Stimulated activated CD4-positive, alpha-beta T cell treated with anti-CD3 and anti-CD28 coated beads, Interleukin-15, amount 100 ng/mL, for 1 hour (primary cell): ENCODE results near the gene HEBP2.
A peak's percentile ranks its signal among the peaks of the same experiment; 100 is the strongest.

Experiments used
- DNase-seq, 2 donors: peaks; one replicate each; pipeline ENCODE4 v3.0.0-alpha.2; 2020; ENCODE audit warnings: low read depth in 1 of 2, low spot score in 1 of 2

Gene HEBP2

DNA sequence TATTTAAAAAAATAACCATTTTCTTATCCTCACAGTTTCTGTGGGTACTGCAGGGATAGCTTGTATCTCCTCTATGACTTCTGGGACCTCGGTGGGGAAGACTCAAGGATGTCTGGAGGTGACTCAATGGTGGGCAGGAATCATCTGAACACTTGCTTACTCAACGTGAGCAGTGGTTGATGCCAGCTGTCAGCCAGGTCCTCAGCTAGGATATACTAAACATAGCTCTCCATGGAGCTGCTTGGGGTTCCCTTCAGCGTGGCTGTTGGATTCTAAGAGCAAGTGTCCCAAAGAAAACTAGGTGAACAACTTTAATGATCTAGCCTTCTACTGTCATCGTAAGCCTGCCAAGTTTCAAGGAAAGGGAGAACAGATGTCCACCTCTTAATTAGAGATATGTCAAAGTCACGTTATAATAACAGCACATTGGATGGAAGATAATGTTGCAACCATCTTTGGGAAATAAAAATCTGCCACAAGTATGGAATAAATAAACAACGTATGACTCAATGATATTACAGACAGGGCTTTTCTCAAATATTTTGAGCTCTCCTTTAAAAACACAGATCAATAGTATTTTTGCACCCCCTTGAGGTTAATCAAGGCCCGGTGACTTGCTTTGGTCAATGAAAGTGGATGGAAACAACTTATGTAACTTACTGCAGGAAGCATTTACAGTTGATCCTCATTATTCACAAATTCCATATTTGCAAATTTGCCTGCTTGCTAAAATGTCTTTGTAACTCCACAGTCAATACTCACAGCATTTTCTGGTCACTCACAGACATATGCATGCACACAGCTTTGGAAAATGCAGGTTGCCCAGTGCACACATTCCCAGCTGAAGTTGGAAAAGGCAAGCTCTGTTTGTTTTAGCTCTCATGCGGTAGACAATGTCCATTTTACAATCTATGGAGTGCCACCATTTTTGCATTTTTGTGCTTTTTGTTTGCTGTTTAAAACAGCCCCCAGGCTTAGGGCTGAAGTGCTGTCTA, 6.6 kb upstream of the HEBP2 start:
- DNase-seq, result no peak

DNA sequence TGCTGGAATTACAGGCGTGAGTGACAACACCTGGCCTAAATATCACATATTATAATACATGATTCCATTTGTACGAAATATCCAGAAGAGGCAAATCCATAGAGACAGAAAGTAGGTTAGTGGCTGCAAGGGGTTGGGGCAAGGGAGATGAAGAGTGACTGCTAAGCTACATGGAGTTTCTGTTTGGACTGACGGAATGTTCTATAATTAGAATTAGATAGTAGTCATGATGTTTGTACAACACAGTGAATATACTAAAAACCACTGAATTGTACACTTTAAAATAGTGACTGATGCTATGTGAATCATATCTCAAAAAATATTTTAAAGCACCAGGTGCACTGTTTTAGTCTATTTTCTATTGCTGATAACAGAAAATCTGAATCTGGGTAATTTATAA, 3.7 kb upstream of the HEBP2 start:
- no peak for DNase-seq

DNA sequence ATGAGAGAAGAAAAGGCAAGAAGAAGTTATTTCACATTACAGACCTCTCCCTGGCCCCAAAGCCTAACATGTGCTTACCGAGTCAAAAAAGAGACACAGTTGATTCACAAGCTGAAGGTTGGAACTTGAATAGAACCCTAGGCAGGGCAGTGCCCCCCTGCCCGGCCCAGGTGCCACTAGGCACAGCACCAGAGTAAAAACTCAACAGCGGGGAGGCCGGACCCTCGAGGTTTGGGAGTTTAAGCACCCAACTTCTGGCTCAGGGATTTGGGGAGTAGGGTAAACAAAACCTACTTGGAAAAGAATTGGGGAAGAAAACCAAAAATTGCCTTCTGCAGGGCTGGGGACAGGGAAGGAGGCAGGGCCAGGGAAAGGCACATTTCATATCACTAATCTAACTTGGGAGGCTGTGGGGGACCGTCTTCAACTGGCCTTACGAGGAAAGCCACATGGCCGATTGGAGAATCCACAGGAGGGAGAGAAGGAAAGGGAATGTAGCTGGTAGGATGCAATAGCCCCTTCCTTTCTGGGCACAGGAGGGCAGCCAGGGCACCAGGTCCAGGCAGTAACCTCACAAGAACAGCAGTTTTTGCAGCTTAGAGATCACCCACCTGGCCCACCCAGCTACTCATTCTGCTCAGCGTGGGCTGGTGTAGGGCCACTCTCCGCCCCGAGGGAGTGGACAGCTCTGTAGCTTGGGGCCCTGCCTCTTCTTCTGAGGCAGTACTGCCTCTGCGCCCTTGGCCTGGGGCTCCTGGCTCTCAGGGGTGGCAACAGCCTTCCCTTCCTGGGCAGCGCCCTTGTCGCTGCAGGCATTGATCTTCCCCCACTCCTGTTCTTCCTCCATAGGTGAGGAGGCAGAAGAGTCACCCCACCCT, 1.8 kb upstream of the HEBP2 start:
- DNase-seq, result no peak

DNA sequence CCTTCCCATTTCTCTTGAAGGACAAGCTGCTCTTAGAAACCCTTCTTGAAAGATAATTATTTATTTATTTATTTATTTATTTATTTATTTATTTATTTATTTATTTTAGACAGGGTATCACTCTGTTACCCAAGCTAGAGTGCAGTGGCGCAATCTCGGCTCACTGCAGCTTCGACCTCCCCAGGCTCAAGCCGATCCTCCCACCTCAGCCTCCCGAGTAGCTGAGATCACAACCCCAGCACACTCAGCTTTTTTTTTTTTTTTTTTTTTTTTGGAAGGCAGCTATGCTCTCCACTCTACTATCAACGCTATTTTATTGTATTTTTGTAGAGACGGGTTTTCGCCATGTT, 1.2 kb upstream of the HEBP2 start:
- DNase-seq, result no peak

DNA sequence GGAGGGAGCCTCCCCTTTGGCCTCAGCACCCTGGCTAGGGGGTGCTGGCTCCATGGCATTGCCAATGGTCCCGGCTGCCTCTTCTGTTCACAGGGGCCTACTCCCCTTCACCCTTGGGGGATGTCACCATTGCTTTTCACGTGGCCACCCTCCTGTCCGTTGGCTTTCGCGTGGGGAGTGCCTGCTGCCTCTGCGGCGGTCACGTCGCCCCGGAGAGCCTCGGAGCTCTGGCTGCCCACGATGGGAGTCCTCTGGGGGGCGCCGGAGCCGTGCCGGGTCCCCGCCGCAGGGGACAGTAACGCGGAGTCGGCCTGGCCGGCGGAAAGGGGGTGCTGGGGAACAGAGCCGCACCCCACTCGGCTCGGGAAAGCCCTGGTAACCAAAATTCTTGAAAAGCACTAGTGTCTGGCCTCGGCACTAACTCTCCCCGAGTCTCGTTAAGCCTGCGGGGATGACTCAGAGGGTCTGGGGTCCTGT, 661 bp upstream of the HEBP2 start:
- peak in 1 of 2 donors; percentile 11 for DNase-seq

DNA sequence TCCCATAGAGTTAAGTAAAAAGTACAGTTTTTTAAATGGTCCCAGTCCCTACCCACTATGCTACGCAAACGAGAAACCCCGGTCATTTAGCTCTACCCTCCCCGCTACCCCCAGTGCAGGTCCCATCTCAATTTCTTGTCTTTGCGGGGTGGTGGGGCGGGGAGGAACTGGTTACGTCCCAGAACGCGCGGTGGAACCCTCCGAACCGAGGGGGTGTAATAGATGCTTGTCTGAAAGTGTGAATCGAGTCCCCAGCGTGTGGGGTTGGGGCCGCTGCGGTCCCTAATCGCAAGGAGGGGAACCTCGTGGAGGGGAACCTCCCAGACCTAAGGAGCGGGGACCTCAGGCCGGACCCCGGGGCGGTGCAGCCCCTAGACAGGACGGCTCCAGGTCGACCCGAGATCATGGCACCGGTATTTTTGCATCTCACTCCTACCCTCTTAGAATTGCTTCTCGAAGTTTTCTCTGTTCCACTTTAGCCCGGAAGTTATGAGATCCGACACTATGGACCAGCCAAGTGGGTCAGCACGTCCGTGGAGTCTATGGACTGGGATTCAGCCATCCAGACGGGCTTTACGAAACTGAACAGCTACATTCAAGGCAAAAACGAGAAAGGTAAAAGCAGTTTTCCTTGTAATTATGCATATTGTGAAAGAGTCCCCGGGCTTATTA, 779 bp downstream of the HEBP2 start:
- peak in 1 of 2 donors; percentile 11 for DNase-seq

DNA sequence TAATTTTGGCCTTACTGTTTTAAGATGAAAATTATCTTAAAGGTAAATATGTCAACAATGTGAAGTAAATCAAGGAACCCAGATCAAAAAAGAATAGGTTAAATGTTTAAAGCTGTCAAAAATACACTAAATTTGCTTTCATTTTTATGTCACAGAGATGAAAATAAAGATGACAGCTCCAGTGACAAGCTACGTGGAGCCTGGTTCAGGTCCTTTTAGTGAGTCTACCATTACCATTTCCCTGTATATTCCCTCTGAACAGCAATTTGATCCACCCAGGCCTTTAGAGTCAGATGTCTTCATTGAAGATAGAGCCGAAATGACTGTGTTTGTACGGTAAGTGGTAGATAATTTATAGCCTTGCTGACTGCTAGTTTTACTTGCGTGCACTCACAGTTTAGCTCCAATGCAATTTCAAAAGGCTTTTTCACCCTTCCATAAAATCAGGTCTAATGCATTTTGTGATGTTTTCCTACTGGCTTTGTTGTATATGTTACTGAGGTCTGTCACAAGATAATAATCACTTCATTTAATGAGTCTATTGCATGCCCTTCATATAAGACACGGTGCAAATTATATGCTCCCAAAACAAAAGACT, 1.9 kb downstream of the HEBP2 start:
- no peak for DNase-seq

DNA sequence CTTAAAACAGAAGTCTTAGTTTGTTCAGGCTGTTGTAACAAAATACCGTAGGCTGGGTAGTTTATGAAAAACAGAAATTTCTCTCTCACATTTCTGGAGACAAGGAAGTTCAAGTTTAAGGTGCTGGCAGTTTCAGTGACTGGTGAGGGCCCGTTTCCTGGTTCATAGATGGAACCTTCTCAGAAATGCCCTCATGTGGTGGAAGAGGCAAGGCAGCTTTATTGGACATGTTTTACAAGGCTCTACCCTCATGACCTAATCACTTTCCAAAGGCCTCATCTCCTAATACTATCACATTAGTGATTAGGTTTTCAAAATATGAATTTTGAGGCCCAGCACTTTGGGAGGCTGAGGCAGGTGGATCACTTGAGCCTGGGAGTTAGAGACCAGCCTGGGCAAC, 2.4 kb downstream of the HEBP2 start:
- DNase-seq, result no peak

DNA sequence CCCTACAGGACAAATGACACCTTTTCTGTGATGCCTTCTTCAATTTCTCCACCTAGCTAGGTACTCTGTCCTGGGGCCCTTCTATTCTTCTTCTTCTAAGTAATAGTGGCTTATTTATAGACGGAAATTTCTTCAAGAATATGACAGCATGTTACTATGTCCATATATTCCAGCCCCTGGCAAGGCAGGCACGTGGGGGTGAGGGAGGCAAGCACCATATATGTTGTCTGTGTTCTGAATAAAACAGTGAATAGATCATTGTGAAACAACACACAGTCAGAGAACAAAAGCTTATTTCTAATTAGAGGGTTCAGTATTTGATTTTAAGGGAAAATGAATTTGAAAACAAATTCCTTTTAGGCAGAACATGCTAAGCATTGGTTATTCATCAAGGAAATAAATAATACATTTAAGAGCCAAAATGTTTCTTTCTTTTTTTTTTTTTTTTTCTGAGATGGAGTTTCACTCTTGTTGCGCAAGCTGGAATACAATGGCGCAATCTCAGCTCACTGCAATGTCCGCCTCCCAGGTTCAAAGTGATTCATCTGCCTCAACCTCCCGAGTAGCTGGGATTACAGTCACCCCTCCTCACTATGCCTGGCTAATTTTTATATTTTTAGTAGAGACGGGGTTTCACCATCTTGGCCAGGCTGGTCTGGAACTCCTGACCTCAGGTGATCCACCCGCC, 6.2 kb downstream of the HEBP2 start:
- DNase-seq, result no peak

DNA sequence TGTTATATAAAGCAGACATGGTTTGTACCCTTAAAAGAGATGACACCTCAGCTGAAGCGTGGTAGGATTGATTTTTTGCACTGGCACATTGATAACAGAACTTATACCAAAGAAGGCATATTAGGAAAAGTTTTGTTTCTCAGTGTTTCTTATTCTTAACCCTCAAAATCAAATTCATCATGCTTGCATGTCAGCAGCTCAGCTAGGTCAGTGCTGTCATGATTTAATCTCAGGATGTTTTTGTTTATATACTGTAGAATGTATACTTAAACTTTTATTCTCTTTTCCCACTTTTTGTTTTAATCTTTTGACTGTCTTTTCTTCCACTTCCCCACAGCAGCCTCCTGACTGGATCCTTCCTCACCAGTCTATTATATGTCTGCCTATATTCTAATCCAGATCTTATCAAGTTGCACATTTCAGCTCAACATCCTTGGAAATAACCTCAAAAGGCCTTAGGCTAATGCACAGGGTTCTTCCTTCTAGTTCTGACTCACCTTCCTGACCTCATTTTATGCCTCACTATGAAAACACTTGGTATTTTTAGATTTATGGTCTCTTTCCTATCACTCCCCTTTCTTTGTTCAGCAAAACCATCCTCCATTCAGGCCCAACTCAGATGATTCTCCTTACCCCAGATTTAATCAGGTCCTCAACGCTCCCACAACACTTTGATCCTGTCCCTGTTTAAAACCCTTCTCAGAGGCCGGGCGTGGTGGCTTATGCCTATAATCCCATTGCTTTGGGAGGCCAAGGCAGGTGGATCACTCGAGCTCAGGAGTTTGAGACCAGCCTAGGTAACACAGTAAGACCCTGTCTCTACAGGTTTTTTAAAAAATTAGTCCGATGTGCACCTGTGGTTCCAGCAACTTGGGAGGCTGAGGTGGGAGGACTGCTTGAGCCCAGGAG, 7.2 kb downstream of the HEBP2 start:
- DNase-seq, result no peak

DNA sequence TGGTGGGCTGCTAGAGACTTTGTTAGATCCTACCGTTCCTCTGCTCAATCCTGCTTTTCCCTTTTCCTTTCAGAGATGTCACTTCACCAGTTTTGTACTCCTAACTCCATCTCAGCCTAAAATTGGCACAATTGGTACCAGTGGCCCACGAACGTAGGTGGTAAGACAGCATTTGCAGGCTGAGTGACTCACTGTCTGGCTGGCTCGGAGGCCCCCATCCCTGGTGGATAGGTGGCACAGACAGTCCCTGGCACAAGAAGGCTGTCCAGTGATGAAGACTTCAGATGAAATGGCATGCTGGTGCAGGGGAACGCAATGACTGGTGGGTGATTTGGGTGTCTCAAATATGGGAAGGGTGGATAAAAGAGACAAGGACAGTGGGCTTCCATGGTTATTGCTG, 11.1 kb downstream of the HEBP2 start:
- DNase-seq, result no peak

DNA sequence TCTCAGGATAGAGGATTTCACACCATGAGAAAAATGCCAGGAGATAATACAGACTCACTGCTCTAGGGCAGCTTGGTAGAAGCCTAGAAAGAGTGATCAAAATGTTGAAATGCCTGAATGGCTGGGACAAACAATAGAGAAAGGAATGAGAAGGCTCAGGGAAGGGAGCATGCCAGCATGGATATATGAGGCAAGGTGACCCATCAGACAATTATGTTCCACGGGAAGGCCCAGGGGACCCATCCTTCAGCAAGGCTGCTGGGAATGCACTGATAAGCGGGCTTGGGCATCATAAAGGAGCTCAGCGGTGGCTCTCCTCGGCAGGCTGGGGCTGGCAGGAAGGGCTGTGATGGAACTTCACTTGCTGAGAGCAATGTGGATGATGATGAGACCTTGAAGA, 12.2 kb downstream of the HEBP2 start:
- DNase-seq, result no peak

DNA sequence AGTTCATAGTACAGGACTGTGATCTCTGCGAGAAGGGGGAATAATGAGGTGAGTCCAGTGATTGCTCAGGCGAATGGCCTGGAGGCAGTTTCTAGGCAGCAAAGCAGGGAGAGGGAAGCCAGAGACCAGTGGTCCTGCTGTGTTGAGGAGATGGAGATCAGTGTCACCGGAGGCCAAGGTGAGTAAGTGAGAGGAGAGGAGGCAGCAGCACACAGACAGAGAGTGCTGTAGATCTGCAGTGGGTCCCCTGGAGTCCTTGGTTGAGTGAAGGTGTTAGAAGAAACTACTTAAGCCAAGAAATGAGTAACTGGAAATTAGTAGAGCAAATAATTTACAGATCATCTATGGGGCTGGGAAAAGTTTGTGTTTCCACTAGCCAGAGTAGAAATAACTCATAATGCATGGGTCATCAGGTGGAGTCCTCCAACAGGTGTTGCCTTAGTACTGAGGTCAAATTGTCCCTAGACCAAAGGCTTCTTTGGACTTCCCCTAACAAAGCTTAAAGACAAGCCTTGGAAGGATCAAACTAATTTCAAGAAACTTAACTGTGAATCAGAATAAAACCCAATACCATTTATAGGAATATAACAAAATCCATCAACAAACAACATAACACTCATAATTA, 13.6 kb downstream of the HEBP2 start:
- DNase-seq, result no peak

DNA sequence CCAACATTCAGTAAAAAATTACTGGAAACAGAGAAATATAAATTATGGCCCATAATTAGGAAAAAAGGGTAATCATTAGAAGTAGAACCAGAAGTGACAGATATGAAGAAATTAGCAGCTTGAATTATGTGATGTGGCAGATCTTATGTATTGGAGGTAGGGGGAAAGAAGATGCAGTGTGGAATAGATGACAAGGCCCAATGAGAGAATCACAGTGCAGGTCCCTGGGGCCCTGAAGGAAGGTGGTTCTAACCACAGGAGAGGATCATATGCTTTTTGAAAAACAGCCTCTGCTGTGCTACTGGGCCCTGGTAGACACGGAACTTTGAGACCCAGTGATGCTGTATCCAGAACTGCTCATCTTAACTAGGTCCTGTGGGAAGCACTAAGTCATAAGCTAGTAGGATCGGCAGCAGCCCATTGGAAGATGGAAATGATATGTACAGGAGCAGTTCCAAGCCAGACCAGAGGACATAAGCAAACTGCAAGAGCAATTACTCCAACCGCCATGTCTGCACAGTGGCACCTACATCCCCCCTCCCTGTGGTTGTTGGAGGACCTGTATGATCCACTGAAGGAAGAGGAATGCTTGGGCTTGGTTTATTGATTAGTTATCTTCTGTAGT, 14.2 kb downstream of the HEBP2 start:
- no peak for DNase-seq

DNA sequence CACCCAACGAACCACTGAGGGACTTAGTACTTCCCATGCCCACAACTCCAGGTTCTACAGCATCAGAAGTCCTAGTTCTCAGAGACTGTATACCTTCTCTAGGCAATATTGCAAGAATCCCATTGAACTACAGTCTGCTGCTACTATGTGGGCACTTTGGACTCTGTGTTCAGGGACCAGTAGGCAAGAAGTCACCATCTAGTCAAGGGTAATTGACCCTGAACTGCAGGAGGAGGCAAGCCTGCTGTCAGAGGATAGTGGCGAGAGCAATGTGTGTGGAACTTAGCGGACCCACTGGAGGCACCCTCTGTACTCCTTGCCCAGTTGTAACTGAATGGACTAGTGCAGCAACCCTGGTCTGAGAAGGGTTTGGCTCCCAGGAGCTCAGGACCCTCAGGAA, 15.7 kb downstream of the HEBP2 start:
- no peak for DNase-seq

DNA sequence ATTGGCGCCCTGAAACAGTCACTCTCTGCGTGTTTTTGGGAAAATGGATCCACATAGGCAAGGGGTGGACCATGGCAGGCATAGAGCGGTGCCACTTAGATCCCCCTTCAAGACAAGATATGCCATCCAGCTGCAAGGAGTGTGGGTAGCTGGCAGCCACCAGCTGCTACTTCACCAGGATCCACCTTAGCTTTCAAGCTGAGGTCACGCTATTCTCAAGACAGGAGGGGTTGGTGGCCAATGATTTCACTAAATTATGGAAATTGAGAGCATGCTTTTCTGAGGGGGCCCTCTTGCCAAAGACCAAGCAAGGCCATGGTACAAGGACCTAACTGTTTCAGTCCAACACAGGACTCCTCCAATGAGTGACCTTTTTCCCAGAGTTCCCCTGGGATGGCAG, 16.3 kb downstream of the HEBP2 start:
- DNase-seq, result no peak

DNA sequence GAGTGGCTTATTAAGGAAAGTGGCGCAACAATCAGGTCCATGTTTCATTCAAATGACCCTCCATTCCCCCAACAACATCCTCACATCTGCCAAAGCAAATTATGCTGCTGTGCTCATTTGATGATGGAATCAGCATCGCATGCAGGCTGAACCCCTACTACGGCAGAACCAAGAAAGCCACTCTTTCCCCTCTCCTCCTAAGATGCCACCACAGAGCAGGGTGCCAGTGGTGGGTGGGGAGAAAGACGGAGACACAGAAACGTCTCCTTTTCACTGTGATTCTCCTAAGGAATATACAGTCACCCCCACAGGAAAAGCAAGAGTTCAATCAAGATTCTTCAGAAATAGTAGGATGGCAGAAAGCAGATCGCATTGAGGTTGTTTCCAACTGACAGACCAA, 17.1 kb downstream of the HEBP2 start:
- DNase-seq, result no peak

DNA sequence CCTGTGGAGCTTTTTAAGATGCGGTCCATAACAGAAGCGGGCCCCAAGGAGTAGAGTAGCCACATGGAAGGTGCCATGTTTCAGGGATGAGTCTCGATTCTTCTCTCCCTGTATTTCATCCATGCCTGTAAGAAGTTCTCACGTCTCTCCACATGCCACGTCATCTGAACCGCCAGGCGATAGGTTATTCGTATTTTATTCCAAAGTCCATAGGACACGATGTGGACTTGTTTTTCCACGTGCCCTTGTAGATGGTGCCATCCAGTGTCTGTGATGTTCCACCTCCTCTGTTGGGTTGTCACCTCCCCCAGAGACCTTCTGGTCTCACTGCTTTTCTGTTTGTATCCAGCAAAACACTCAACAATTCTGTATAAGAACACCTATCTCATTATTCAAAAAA, 17.6 kb downstream of the HEBP2 start:
- DNase-seq, result no peak

DNA sequence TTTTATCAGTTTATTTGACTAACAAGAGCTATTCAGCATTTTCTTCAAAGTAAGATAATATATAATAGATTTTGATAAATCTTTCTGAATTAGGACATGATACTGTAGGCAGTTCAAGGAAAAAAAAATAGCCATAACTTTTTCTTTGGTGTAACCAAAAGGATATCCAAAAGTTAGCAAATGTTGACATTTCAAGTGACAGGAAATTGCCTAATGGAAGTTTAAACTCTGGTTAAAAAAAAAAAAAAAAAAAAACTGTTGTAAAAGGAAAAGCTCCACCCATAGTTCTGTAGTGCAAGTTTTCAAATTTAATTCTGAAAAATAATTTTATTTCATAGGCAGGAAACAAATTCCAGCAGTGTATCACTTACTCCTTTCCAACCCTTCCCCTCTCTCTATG, 18.8 kb downstream of the HEBP2 start:
- DNase-seq, result no peak
